Esophagus (tissue), 2 donors: ENCODE measurements around the gene FBXW5. TPM values are rescaled to one million over a fixed set of nuclear protein-coding genes. Genes with fewer than 3 reads are reported as not detected.

Source experiments
- H3K27ac ChIP-seq, 2 donors: one replicate each; pipeline ENCODE4 v1.5.1; 2013; ENCODE audit warnings: low read depth in 2 of 2, mild to moderate bottlenecking in 2 of 2, inconsistent platforms in 1 of 2, low read length in 1 of 2, moderate library complexity in 1 of 2
- H3K27me3 ChIP-seq, 2 donors: one replicate each; pipeline ENCODE4 v1.6.1; 2013; ENCODE audit warnings: low read length in 2 of 2, control low read depth in 1 of 2, mild to moderate bottlenecking in 1 of 2; ENCODE audit not compliant: insufficient read depth in 2 of 2, control insufficient read depth in 1 of 2
- H3K36me3 ChIP-seq, 2 donors: one replicate each; pipeline ENCODE4 v1.6.1; 2013; ENCODE audit warnings: low read length in 1 of 2; ENCODE audit not compliant: control insufficient read depth in 2 of 2, insufficient read depth in 2 of 2
- H3K4me1 ChIP-seq, 2 donors: one replicate each; pipeline ENCODE4 v1.6.1; 2013; ENCODE audit warnings: low read length in 1 of 2; ENCODE audit not compliant: control insufficient read depth in 2 of 2, insufficient read depth in 2 of 2
- H3K4me3 ChIP-seq, 2 donors: one replicate each; pipeline ENCODE4 v1.5.1; 2013; ENCODE audit warnings: low read length in 2 of 2, mild to moderate bottlenecking in 2 of 2, low read depth in 1 of 2, moderate library complexity in 1 of 2
- H3K9me3 ChIP-seq, 2 donors: one replicate each; pipeline ENCODE4 v1.6.1; 2013; ENCODE audit warnings: mild to moderate bottlenecking in 2 of 2, low read depth in 1 of 2, low read length in 1 of 2, moderate library complexity in 1 of 2; ENCODE audit not compliant: control insufficient read depth in 2 of 2, insufficient read depth in 1 of 2
- WGBS, 2 donors: extraction: QIAGEN DNeasy Blood & Tissue Kit; methylation state at CpG; one replicate each; pipeline ENCODE4 v1.1.7; 2013; 5-methylcytosine and 5-hydroxymethylcytosine counted together
- polyA plus RNA-seq, 2 donors: library from polyadenylated mRNA; stranded (reverse); fragments of 200-250 nt; gene quantifications; one replicate each; pipeline ENCODE4 v1.2.3, GENCODE V29; 2013
- donor health status: healthy with polysubstance abuse.
- donor health status: Bipolar disorder and iron deficiency.

The FBXW5 gene
- polyA plus RNA-seq, 2 donors, result 91.4 to 97.3 TPM

DNA sequence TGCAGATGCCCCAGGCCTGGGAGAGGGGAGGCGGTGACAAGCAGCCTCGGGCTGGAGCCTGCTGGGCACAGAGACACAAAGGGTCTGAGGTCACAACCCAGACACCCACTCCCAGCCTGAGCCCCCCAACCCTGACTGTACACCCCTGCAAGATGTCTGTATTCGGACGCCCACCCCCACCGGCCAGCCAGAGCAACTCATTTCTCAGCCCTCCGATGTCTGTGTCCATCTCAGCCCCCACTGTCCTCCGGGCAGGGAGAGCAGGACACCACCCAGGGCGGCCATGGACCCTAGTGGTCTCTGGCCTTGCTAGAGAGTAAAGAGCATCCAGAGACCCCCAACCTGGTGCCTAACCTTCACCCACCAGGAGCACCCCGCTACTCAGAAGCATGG lies 11.4 kb upstream of the FBXW5 start:
- H3K4me1 ChIP-seq, result peaks cover under 1% of the 10 kb centered on the region in 2 donors
- H3K9me3 ChIP-seq, result no peaks in the 10 kb centered on the region
- no peak overlapping the region for H3K4me3 ChIP-seq
- H3K36me3 ChIP-seq, result no peaks in the 10 kb centered on the region
- no peak overlapping the region for H3K27ac ChIP-seq
- 89 to 91% methylated on average over 8 to 9 of the region's 9 CpGs for WGBS, 2 donors
- no peaks in the 10 kb centered on the region for H3K27me3 ChIP-seq

GRCh38 chr9:136955202-136955942 lies 10.8 kb upstream of the FBXW5 start:
- H3K4me3 ChIP-seq, result no peak overlapping the region
- no peaks in the 10 kb centered on the region for H3K36me3 ChIP-seq
- 86 to 88% methylated on average over 14 of the region's 14 CpGs for WGBS, 2 donors
- no peak overlapping the region for H3K27ac ChIP-seq
- H3K27me3 ChIP-seq, result no peaks in the 10 kb centered on the region
- H3K9me3 ChIP-seq, result no peaks in the 10 kb centered on the region
- H3K4me1 ChIP-seq, result peaks cover 0 to 1% of the 10 kb centered on the region in 2 donors

DNA sequence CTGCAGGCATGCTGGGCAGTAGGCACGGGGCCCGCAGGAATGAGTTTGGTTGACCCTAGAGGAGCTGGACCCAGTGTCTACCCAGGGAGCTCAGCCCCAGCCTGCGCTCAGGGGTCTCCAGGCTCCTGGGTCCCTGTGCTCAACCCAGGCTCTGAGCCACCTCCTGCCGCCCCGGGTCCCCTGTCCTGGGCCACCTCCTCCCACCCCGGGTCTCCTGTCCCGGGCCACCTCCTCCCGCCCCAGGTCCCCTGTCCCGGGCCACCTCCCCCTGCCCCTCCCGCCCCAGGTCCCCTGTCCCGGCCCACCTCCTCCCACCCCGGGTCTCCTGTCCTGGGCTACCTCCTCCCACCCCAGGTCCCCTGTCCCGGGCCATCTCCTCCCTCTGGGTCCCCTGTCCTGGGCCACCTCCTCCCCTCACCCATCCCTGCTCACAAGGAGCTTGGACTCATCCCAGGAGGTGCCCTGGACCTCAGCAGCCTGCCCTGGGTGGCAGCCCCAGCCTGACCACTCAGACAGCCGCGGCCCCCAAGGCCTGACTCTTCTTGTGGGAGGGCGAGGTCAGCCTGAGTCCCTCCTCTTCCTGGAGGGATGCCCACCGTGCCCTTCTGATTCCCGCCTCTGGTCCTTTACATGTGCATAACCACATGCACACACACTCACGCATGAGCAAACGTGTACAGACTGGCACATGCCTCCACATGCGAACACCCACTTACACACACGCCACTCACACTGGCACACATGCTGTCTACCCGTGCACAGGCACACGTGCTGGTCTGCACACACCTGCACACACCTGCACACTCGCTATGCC lies 9.9 kb upstream of the FBXW5 start:
- Histone ChIP-seq H3K4me3 (no peak overlapping the region), H3K9me3 (no peaks in the 10 kb centered on the region), H3K27ac (no peak overlapping the region), H3K36me3 (no peaks in the 10 kb centered on the region), H3K4me1 (peaks cover 0 to 5% of the 10 kb centered on the region in 2 donors), H3K27me3 (no peaks in the 10 kb centered on the region)
- 81 to 87% methylated on average over 25 of the region's 25 CpGs for WGBS, 2 donors

GRCh38 chr9:136953771-136954269 lies 9.3 kb upstream of the FBXW5 start:
- no peak overlapping the region for H3K27ac ChIP-seq
- no peaks in the 10 kb centered on the region for H3K27me3 ChIP-seq
- no peak overlapping the region for H3K4me3 ChIP-seq
- H3K36me3 ChIP-seq, result no peaks in the 10 kb centered on the region
- H3K9me3 ChIP-seq, result no peaks in the 10 kb centered on the region
- WGBS, 2 donors, result 79 to 84% methylated on average over 18 to 19 of the region's 19 CpGs
- peaks cover 3 to 5% of the 10 kb centered on the region in 2 donors for H3K4me1 ChIP-seq

DNA sequence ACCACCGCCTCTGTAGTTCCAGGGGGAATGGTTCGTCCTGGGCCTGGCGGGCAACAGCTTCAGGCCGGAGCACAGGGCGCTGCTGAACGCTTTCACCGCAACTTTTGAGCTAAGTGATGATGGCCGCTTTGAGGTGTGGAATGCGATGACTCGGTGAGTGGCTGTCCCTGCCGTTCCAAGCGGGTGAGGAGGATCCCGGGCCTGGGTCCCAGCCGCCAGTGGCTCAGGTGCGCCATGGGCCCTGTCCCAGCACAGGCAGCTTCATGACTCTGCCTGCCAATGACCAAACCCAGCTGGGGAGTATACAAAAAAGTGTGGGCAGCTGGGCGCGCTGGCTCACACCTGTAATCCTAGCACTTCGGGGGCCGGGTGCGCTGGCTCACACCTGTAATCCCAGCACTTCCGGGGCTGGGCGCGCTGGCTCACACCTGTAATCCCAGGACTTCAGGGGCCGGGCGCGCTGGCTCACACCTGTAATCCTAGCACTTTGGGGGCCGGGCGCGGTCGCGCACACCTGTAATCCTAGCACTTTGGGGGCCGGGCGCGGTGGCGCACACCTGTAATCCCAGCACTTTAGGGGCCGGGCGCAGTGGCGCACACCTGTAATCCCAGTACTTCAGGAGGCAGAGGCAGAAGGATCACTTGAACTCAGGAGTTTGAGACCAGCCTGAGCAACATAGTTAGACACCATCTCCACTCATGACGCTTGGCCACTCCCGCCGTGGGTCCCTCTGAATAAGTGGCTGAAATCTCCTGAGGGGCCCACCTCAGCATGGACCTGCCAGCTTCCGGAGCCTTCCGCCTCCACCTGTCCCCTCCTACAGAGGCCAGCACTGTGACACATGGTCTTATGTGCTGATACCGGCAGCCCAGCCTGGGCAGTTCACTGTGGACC lies 8.6 kb upstream of the FBXW5 start:
- Histone ChIP-seq H3K4me1 (peaks cover 3 to 5% of the 10 kb centered on the region in 2 donors), H3K36me3 (no peaks in the 10 kb centered on the region), H3K27ac (no peak overlapping the region), H3K27me3 (no peaks in the 10 kb centered on the region), H3K9me3 (no peaks in the 10 kb centered on the region), H3K4me3 (no peak overlapping the region)
- WGBS, 2 donors, result 88 to 91% methylated on average over 44 of the region's 44 CpGs

DNA sequence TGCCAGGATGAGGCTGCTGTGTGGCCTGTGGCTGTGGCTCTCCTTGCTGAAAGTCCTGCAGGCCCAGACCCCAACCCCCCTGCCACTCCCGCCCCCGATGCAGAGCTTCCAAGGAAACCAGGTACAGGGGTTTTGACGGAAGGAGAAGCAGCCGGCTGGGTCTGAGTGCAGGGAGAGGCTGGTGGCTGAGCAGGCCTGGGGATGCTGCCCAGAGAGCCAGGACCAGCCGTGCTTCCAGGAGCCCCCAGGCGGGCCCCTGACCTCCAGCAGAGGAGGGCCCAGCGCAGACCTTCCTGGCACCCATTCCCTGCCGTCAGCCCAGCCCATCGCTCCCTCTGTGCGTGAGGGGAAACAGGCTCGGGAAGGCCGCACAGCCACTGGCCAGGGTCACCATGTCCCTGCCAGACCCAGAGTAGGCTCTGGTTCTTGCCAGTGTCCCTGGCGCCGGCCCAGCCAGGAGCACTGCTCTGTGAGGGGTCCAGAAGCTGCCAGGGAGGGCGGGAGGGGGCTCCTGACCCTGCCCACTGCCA lies 7.8 kb upstream of the FBXW5 start:
- Histone ChIP-seq H3K4me3 (no peak overlapping the region), H3K9me3 (no peaks in the 10 kb centered on the region), H3K4me1 (peaks cover 3 to 7% of the 10 kb centered on the region in 2 donors), H3K36me3 (no peaks in the 10 kb centered on the region), H3K27ac (no peak overlapping the region), H3K27me3 (no peaks in the 10 kb centered on the region)
- WGBS, 2 donors, result 67 to 80% methylated on average over 14 to 15 of the region's 15 CpGs

DNA sequence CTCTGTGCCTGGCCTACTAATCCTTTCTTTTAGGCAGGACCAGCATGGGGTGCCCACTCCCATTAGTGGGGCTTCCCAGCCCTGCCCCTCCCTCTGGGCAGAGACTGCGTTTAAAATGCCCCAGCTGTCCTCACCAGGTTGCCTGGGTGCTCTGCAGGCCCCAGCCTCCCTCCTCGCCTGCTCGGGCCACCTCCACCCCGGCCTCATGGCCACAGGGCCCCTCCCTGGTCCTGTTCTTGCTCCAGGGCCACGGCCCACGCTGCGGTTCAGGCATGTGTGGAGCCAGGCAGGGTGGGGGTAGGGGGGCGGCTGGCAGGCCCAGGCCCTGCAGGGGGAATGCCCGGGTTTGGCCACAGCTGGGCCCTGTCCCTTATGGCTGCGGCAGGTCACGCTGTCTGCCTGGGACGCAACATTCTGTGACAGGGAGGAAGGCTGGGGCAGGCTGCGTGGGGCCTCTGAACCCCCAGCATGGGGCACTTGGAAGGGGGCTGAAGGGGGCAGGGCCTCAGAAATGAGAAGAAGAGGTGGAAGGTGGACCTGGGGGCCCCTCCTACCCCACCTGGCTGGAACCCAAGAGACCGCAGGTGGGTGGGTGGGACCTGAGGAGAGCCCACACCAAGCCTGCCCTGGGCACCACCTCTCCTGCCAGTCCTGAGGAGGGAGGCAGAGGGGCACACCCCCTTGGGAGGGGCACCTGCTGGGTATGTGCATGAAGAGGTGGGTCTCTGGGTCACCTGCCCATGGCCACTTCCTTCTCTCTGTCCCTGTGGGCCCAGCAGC lies 7.2 kb upstream of the FBXW5 start, which contains the start of gene LCN12:
LCN12 (plus strand) TSS at position 733 of the 780 bp plus-strand sequence. CDS start 55 bp downstream, outside the sequence.
- H3K4me1 ChIP-seq, result peaks cover 3 to 7% of the 10 kb centered on the region in 2 donors

GRCh38 chr9:136950656-136951276 lies 6.2 kb upstream of the FBXW5 start:
- peak overlapping the region; percentile 95 to 96 for H3K27ac ChIP-seq
- no peaks in the 10 kb centered on the region for H3K36me3 ChIP-seq
- no peaks in the 10 kb centered on the region for H3K9me3 ChIP-seq
- 24 to 29% methylated on average over 9 of the region's 9 CpGs for WGBS, 2 donors
- no peaks in the 10 kb centered on the region for H3K27me3 ChIP-seq
- H3K4me1 ChIP-seq, result peaks cover 3 to 7% of the 10 kb centered on the region in 2 donors
- peak overlapping the region; percentile 56 to 65 for H3K4me3 ChIP-seq

More for the DNA sequence above, 7.2 kb upstream of the FBXW5 start, which contains the start of gene LCN12:
- Histone ChIP-seq H3K9me3 (no peaks in the 10 kb centered on the region), H3K27me3 (no peaks in the 10 kb centered on the region), H3K36me3 (no peaks in the 10 kb centered on the region), H3K27ac (no peak within 1 kb of the TSS), H3K4me3 (no peak within 1 kb of the TSS)
- 82% methylated on average over 14 of the region's 14 CpGs for WGBS, 2 donors
